ENCODE measurements around the gene CD6.

GRCh38 chr11:60991457-60991856, 20.0 kb downstream of the CD6 start:
- TF ChIP-seq, protein P1, sequence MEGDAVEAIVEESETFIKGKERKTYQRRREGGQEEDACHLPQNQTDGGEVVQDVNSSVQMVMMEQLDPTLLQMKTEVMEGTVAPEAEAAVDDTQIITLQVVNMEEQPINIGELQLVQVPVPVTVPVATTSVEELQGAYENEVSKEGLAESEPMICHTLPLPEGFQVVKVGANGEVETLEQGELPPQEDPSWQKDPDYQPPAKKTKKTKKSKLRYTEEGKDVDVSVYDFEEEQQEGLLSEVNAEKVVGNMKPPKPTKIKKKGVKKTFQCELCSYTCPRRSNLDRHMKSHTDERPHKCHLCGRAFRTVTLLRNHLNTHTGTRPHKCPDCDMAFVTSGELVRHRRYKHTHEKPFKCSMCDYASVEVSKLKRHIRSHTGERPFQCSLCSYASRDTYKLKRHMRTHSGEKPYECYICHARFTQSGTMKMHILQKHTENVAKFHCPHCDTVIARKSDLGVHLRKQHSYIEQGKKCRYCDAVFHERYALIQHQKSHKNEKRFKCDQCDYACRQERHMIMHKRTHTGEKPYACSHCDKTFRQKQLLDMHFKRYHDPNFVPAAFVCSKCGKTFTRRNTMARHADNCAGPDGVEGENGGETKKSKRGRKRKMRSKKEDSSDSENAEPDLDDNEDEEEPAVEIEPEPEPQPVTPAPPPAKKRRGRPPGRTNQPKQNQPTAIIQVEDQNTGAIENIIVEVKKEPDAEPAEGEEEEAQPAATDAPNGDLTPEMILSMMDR (IDR thresholded peaks at IDR 0.05), result no peak
- TF ChIP-seq POLR2A (IDR thresholded peaks at IDR 0.05), result no peak
- no peak for TF ChIP-seq EP300 (IDR thresholded peaks at IDR 0.05)

Measured in ovary (tissue), 3 donors.